GM10266 (cell line): Measurements from ENCODE around the gene SSBP3.

ENCODE experiments used
- DNase-seq: peaks from one replicate; pipeline ENCODE4 v3.0.0; 2012; ENCODE audit errors: extremely low spot score
- CTCF ChIP-seq: IDR thresholded peaks from 2 replicates; pipeline ENCODE4 v1.5.1; 2012; ENCODE audit warnings: mild to moderate bottlenecking, low read depth; ENCODE audit not compliant: control insufficient read depth, insufficient read depth; ENCODE audit errors: missing control alignments

SSBP3 gene

DNA sequence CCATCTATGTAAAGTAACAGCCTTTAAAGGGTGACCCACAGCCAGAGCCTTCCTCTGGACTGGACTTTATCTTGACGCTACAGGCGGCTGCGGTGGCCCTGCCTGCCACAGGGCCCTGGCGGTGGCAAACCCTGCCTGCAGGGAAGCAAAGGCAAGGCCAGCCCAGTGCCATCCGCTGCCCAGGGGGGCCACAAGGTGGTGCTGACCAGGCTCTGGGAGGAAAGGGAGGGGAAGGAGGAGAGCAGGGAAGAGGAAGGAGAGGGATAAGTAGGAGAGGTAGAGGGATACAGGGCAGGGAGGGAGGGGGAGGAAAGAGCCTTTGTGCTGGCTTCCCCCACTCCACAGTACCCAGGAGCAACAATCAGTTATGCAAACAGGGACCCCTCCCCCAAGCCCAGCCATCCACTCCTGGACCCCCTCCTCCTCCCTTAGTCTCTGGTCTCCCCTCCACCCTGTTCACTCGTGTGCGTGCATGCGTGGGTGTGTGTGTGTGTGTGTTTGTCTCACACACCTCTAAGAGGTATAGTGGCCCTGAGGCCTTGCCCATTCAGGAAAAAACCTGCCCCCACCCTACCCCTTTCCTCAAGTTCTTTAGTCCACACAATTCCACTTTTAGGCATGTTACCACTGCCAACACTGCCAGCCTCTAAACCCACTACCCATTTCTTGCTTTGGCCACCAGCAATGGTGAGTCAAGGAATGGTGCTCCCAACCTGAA is 30.3 kb downstream of the SSBP3 start:
- no peak for DNase-seq
- TF ChIP-seq CTCF: peak; percentile 20

DNA sequence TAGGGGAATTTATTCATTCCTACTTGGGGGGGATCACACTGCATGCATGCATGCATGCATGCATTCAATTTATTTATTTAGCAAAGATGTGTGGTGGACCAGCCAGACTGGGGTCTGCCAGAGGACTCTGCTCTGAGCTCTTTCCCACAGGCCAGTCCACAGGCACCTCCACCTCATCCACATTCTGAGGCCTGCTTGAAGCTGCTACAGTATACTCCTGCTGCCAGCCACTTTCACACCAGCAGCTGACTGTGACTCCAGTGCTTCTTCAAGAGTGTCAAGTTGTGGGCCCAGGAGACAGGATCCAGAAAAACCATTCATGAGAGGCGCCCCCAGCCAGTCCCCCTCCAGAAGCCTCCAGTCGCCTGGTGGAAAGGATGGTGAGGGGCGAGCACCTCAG is 30.9 kb downstream of the SSBP3 start:
- no peak for DNase-seq
- TF ChIP-seq CTCF: no peak

- no peak for DNase-seq
- TF ChIP-seq CTCF: no peak
Observed at GRCh38 chr1:54374766-54375165, 31.4 kb downstream of the SSBP3 start.

GRCh38 chr1:54372978-54373377 is 33.2 kb downstream of the SSBP3 start:
- no peak for TF ChIP-seq CTCF
- peak; percentile 53 for DNase-seq

DNA sequence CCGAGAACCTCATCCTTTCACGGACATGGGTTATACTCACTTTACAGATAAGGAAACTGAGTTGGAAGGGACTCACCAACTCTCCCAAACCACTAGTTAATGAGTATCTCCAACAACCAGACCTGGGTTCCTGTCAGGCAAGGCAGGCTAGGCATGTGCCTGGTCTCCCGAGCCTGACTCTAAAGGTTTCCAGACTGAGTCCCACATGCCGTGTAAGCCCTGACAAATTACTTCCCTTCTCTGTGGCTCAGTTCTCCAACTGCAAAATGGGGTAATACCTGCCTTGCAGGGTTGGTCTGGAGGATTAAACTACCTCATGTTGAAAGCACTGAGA is 34.3 kb downstream of the SSBP3 start:
- TF ChIP-seq CTCF: no peak
- no peak for DNase-seq

DNA sequence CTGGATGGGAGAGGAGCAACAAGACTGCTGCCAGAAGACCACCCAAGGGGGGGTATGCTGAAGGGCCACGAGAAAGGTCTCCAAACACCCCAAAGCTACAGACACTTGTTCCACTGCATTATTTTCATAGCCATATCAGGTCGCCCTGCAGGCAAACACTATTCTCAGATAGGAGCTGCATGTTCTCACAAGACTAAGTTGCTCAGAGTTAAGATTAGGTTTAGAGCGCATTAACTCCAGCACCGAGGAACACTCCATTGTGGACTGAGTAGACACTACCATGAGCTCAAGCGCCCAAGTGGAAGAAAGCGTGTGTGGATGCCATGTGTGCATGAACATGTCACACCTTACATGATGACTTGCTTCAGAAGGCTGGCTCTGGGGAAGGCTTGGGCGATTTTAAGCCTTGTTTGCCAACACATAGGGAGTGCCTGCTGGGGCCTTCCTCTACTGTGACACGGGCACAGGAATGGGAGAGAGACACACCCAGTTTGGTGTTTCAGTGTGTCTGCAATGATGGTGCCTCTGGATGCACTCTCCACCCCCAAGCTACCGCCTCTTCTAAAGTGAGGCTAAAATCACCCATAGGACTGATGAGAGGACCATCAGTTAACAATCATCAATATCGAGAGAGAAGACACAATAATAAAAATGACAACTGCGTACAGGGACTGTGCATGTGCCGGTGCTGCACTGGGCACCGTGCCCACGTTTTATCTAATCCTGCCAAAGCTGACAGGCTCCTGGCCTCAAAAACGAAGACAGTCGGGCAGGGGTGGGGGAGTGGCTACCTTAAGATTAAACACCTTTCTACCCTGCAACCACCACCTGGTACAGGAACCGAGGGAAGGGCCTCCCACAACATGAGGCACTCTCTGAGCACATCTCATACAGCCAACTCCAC is 34.9 kb downstream of the SSBP3 start:
- no peak for DNase-seq
- TF ChIP-seq CTCF: no peak

GRCh38 chr1:54370287-54370989 is 35.8 kb downstream of the SSBP3 start:
- no peak for TF ChIP-seq CTCF
- DNase-seq: no peak
